ENCODE measurements around the gene MPPED2. TPM values are rescaled to one million over a fixed set of nuclear protein-coding genes. Genes with fewer than 3 reads are reported as not detected.

MPPED2 gene
- polyA plus RNA-seq, 1 donor (not counting 4 experiments of a cell fraction or from before 2014, with no cell fraction given): not detected

- Histone ChIP-seq H4K20me1 (ENCODE audit: control insufficient read depth, extremely low read depth, insufficient read depth, low read length) (no peaks in the 10 kb centered on the region), H3K9me1 (ENCODE audit: control insufficient read depth, extremely low read depth, insufficient read depth, low read length) (no peaks in the 10 kb centered on the region), H3K27me3 (ENCODE audit: control insufficient read depth, extremely low read depth, insufficient read depth, low read length) (no peaks in the 10 kb centered on the region), H3K27ac (ENCODE audit: control insufficient read depth, insufficient read depth, low read length) (no peak overlapping the region), H3K4me3 (ENCODE audit: control insufficient read depth in 2 of 3, extremely low read depth in 1 of 3, insufficient read depth in 2 of 3, low read depth in 1 of 3, low read length in 3 of 3) (no peak overlapping the region), H3K79me2 (ENCODE audit: control insufficient read depth, insufficient read depth, low read length) (no peaks in the 10 kb centered on the region), H3K36me3 (ENCODE audit: control insufficient read depth in 2 of 2, extremely low read depth in 1 of 2, insufficient read depth in 2 of 2, low read length in 2 of 2) (no peaks in the 10 kb centered on the region), H3K4me1 (ENCODE audit: control insufficient read depth, extremely low read depth, insufficient read depth, low read length) (no peaks in the 10 kb centered on the region), H3K9ac (ENCODE audit: control insufficient read depth, extremely low read depth, insufficient read depth, low read length) (no peak overlapping the region), H3K9me3 (ENCODE audit: control insufficient read depth, low read depth, low read length) (no peaks in the 10 kb centered on the region), H3K4me2 (ENCODE audit: control insufficient read depth, extremely low read depth, insufficient read depth, low read depth, low read length) (no peak overlapping the region), H2AFZ (ENCODE audit: control insufficient read depth, low read length) (no peak overlapping the region)
- DNase-seq (ENCODE audit: low read depth, low spot score) (no peak), FAIRE-seq (no peak)
- TF ChIP-seq CTCF (optimal IDR thresholded peaks at IDR 0.05 in 1 of 3, IDR thresholded peaks at IDR 0.05 in 1 of 3, conservative IDR thresholded peaks at IDR 0.05 in 1 of 3; ENCODE audit: extremely low read depth in 1 of 3, insufficient read depth in 2 of 3, low read length in 3 of 3): no peak
- TF ChIP-seq EZH2 (IDR thresholded peaks at IDR 0.05; ENCODE audit: low read length): no peak
- dilution Hi-C loops (cut with MboI; ENCODE audit: extremely low pct_ligation_motif_present, low sequenced_read_pairs): no loop called here
Measured at GRCh38 chr11:30436801-30437200, 149.4 kb downstream of the MPPED2 start.

- no peak for FAIRE-seq
- H3K4me3 ChIP-seq (ENCODE audit: control insufficient read depth in 2 of 3, extremely low read depth in 1 of 3, insufficient read depth in 2 of 3, low read depth in 1 of 3, low read length in 3 of 3): no peak overlapping the region
- H3K4me2 ChIP-seq (ENCODE audit: control insufficient read depth, extremely low read depth, insufficient read depth, low read depth, low read length): no peak overlapping the region
- no peak overlapping the region for H3K27ac ChIP-seq (ENCODE audit: control insufficient read depth, insufficient read depth, low read length)
- no peaks in the 10 kb centered on the region for H3K36me3 ChIP-seq (ENCODE audit: control insufficient read depth in 2 of 2, extremely low read depth in 1 of 2, insufficient read depth in 2 of 2, low read length in 2 of 2)
- H3K4me1 ChIP-seq (ENCODE audit: control insufficient read depth, extremely low read depth, insufficient read depth, low read length): no peaks in the 10 kb centered on the region
- no peak overlapping the region for H3K9ac ChIP-seq (ENCODE audit: control insufficient read depth, extremely low read depth, insufficient read depth, low read length)
- no peaks in the 10 kb centered on the region for H3K9me3 ChIP-seq (ENCODE audit: control insufficient read depth, low read depth, low read length)
- no peaks in the 10 kb centered on the region for H3K27me3 ChIP-seq (ENCODE audit: control insufficient read depth, extremely low read depth, insufficient read depth, low read length)
- no peak for TF ChIP-seq EZH2 (IDR thresholded peaks at IDR 0.05; ENCODE audit: low read length)
- TF ChIP-seq CTCF (optimal IDR thresholded peaks at IDR 0.05 in 1 of 3, IDR thresholded peaks at IDR 0.05 in 1 of 3, conservative IDR thresholded peaks at IDR 0.05 in 1 of 3; ENCODE audit: extremely low read depth in 1 of 3, insufficient read depth in 2 of 3, low read length in 3 of 3): no peak
- no peaks in the 10 kb centered on the region for H3K79me2 ChIP-seq (ENCODE audit: control insufficient read depth, insufficient read depth, low read length)
- dilution Hi-C loops (cut with MboI; ENCODE audit: extremely low pct_ligation_motif_present, low sequenced_read_pairs): no loop called here
- no peak for DNase-seq (ENCODE audit: low read depth, low spot score)
- no peaks in the 10 kb centered on the region for H3K9me1 ChIP-seq (ENCODE audit: control insufficient read depth, extremely low read depth, insufficient read depth, low read length)
- H2AFZ ChIP-seq (ENCODE audit: control insufficient read depth, low read length): no peak overlapping the region
- H4K20me1 ChIP-seq (ENCODE audit: control insufficient read depth, extremely low read depth, insufficient read depth, low read length): no peaks in the 10 kb centered on the region
Measured at GRCh38 chr11:30435488-30435887, 150.7 kb downstream of the MPPED2 start.

Data from keratinocyte (primary cell).